Measurements from ENCODE around the gene LPP. TPM values are rescaled to one million over a fixed set of nuclear protein-coding genes. Genes with fewer than 3 reads are reported as not detected.

Gene LPP
- total and polyA plus RNA-seq, 2 donors from 2014 or later = 6.7 to 233 TPM

DNA sequence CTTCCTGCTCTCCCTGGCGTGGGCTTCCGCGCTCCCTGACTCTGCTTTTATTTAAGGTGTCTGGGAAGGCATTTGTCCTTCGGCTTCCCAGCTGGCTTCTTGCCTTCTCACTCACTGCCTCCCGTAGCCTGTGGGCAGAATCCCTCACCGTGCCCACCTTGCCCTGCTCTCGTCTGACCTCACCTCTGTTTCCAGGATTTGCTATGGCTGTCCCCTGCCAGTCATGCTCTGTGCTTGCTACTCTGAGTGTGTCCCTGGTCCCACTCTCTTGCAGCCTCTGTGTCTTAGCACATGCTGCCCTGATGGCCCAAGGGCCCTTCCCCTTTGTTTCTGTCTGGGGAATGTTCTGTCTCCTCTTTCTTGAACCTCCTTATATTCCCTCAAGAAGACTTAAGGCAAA is 26.2 kb downstream of the LPP start:
- Histone ChIP-seq H3K36me3 (ENCODE audit: control insufficient read depth in 2 of 3, insufficient read depth in 3 of 3, low read length in 3 of 3) (peaks cover 0 to 2% (median 0%) of the 10 kb centered on the region in 3 donors), H3K9ac (ENCODE audit: low read length in 3 of 3) (no peak overlapping the region), H3K27ac (ENCODE audit: low read depth in 2 of 2, low read length in 2 of 2) (no peak overlapping the region), H3K9me3 (ENCODE audit: control insufficient read depth in 2 of 3, insufficient read depth in 1 of 3, low read length in 3 of 3) (no peaks in the 10 kb centered on the region), H3K4me1 (ENCODE audit: control insufficient read depth in 2 of 3, insufficient read depth in 2 of 3, low read depth in 1 of 3, low read length in 3 of 3) (peaks cover 2 to 32% (median 15%) of the 10 kb centered on the region in 3 donors), H3K27me3 (ENCODE audit: control insufficient read depth, insufficient read depth, low read length) (no peaks in the 10 kb centered on the region), H3K4me3 (ENCODE audit: low read length in 3 of 3) (no peak overlapping the region)
- no peak for FAIRE-seq
- intact Hi-C loops (cut with DNase I) = no loop called here
- no peak for DNase-seq
- no peak for TF ChIP-seq CTCF (IDR thresholded peaks at IDR 0.05; ENCODE audit: borderline replicate concordance, extremely low read depth, insufficient read depth)

GRCh38 chr3:188183452-188183851 is 29.5 kb downstream of the LPP start:
- no peak overlapping the region for H3K9ac ChIP-seq (ENCODE audit: low read length in 3 of 3)
- H3K27ac ChIP-seq (ENCODE audit: low read depth in 2 of 2, low read length in 2 of 2) = no peak overlapping the region
- no peak overlapping the region for H3K4me3 ChIP-seq (ENCODE audit: low read length in 3 of 3)
- no peak for FAIRE-seq
- no peaks in the 10 kb centered on the region for H3K27me3 ChIP-seq (ENCODE audit: control insufficient read depth, insufficient read depth, low read length)
- no peak for TF ChIP-seq CTCF (IDR thresholded peaks at IDR 0.05; ENCODE audit: borderline replicate concordance, extremely low read depth, insufficient read depth)
- H3K9me3 ChIP-seq (ENCODE audit: control insufficient read depth in 2 of 3, insufficient read depth in 1 of 3, low read length in 3 of 3) = no peaks in the 10 kb centered on the region
- H3K4me1 ChIP-seq (ENCODE audit: control insufficient read depth in 2 of 3, insufficient read depth in 2 of 3, low read depth in 1 of 3, low read length in 3 of 3) = peaks cover 2 to 29% (median 25%) of the 10 kb centered on the region in 3 donors
- H3K36me3 ChIP-seq (ENCODE audit: control insufficient read depth in 2 of 3, insufficient read depth in 3 of 3, low read length in 3 of 3) = peaks cover 0 to 2% (median 0%) of the 10 kb centered on the region in 3 donors
- DNase-seq = no peak
- intact Hi-C loops (cut with DNase I) = no loop called here

- FAIRE-seq (no peak), DNase-seq (no peak)
- Histone ChIP-seq H3K4me3 (ENCODE audit: low read length in 3 of 3) (no peak overlapping the region), H3K4me1 (ENCODE audit: control insufficient read depth in 2 of 3, insufficient read depth in 2 of 3, low read depth in 1 of 3, low read length in 3 of 3) (peaks cover 2 to 23% (median 22%) of the 10 kb centered on the region in 3 donors), H3K9ac (ENCODE audit: low read length in 3 of 3) (no peak overlapping the region), H3K36me3 (ENCODE audit: control insufficient read depth in 2 of 3, insufficient read depth in 3 of 3, low read length in 3 of 3) (no peaks in the 10 kb centered on the region), H3K27me3 (ENCODE audit: control insufficient read depth, insufficient read depth, low read length) (no peaks in the 10 kb centered on the region), H3K9me3 (ENCODE audit: control insufficient read depth in 2 of 3, insufficient read depth in 1 of 3, low read length in 3 of 3) (no peaks in the 10 kb centered on the region), H3K27ac (ENCODE audit: low read depth in 2 of 2, low read length in 2 of 2) (no peak overlapping the region)
- intact Hi-C loops (cut with DNase I) = no loop called here
- TF ChIP-seq CTCF (IDR thresholded peaks at IDR 0.05; ENCODE audit: borderline replicate concordance, extremely low read depth, insufficient read depth) = no peak
Observed at GRCh38 chr3:188184160-188184559, 30.2 kb downstream of the LPP start.

DNA sequence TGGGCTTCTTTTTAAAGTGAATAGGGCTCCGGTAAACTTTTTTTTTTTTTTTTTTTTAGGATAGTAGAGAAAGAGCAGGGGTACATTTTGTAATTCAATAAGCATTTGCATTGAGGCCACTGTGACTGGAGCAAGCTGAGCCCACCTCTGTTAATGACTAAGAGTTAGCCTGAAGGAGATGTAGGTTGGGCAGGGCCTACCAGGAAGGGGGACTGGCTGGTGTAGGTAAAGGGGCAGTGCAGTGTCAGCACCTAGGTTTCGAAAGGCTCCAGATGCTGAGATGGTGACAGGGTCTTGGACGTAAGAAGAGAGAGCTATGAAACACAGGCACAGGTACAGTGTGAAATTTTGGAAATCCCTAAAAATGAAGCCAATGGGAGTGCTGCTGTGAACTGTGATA is 30.7 kb downstream of the LPP start:
- no peak for TF ChIP-seq CTCF (IDR thresholded peaks at IDR 0.05; ENCODE audit: borderline replicate concordance, extremely low read depth, insufficient read depth)
- no peaks in the 10 kb centered on the region for H3K36me3 ChIP-seq (ENCODE audit: control insufficient read depth in 2 of 3, insufficient read depth in 3 of 3, low read length in 3 of 3)
- no peak overlapping the region for H3K9ac ChIP-seq (ENCODE audit: low read length in 3 of 3)
- no peak overlapping the region for H3K27ac ChIP-seq (ENCODE audit: low read depth in 2 of 2, low read length in 2 of 2)
- FAIRE-seq (no peak), DNase-seq (no peak)
- intact Hi-C loops (cut with DNase I) = no loop called here
- H3K4me3 ChIP-seq (ENCODE audit: low read length in 3 of 3) = no peak overlapping the region
- peaks cover 2 to 27% (median 19%) of the 10 kb centered on the region in 3 donors for H3K4me1 ChIP-seq (ENCODE audit: control insufficient read depth in 2 of 3, insufficient read depth in 2 of 3, low read depth in 1 of 3, low read length in 3 of 3)
- H3K27me3 ChIP-seq (ENCODE audit: control insufficient read depth, insufficient read depth, low read length) = no peaks in the 10 kb centered on the region
- H3K9me3 ChIP-seq (ENCODE audit: control insufficient read depth in 2 of 3, insufficient read depth in 1 of 3, low read length in 3 of 3) = no peaks in the 10 kb centered on the region

All from kidney (tissue), 14 donors.